Epithelial cell of esophagus (primary cell): ENCODE data around the gene KCNC1.

ENCODE experiments used
- DNase-seq: peaks from one replicate; pipeline ENCODE4 v3.0.0; 2010; ENCODE audit warnings: low read depth
- H3K4me3 ChIP-seq: 2 replicates; pipeline ENCODE4 v1.5.1; 2011; ENCODE audit warnings: mild to moderate bottlenecking, low read length, control low read depth
- CTCF ChIP-seq: IDR thresholded peaks from 2 replicates; pipeline ENCODE4 v1.5.1; 2011; ENCODE audit warnings: low read depth, mild to moderate bottlenecking, low read length, control low read depth, inconsistent platforms; ENCODE audit not compliant: insufficient read depth; ENCODE audit errors: missing control alignments

Gene KCNC1

DNA sequence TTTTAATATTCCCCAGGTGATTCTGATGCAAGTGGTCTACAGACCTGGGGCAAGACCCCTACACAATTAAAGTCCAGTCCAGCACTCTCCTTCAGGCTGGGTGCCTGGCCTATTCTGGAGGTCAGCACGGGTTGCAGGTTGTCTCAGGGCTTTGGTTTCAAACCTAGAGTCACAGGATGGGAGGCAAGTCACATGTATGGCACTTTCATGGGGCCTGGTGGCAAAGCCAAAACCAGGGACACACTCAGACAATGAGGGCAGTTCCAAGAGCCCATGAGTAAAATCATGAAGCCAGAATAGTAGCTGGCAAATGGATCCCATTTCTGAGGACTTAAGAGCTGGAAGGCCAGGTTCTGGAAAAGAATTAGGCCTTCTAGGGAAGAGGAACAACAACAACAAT lies 96.6 kb downstream of the KCNC1 start:
- H3K4me3 ChIP-seq, result no peak overlapping the region
- no peak for DNase-seq
- TF ChIP-seq CTCF, result no peak

GRCh38 chr11:17831883-17832282 lies 97.3 kb downstream of the KCNC1 start:
- no peak for TF ChIP-seq CTCF
- DNase-seq, result no peak
- no peak overlapping the region for H3K4me3 ChIP-seq
